ENCODE measurements around the gene ZNF280A.

DNA sequence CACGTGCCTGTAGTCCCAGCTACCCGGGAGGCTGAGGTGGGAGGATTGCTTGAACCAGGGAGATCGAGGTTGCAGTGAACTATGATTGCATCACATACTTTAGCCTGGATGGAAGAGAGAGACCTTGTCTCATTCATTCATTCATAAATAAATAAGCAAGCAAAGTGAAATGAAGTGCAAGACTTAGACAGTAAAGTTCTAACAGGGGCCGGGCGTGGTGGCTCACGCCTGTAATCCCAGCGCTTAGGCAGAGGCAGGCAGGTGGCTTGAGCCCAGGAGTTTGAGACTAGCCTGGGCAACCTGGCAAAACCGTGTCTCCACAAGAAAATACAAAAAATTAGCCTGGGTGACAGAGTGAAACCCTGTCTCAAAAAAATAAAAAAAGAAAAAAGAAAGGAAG, 1.6 kb upstream of the ZNF280A start:
- TF ChIP-seq ZNF396 (CRISPR knock-in tag; IDR thresholded peaks at IDR 0.05; ENCODE audit: borderline replicate concordance) (no peak), AFF4 (CRISPR knock-in tag; IDR thresholded peaks at IDR 0.05; ENCODE audit: borderline replicate concordance) (no peak), CREM (CRISPR knock-in tag; IDR thresholded peaks at IDR 0.05) (no peak), NR2C2 (CRISPR knock-in tag; IDR thresholded peaks at IDR 0.05) (no peak), ZNF121 (CRISPR knock-in tag; IDR thresholded peaks at IDR 0.05) (no peak), CBFB (CRISPR knock-in tag; IDR thresholded peaks at IDR 0.05; ENCODE audit: low read depth) (no peak)
- TF ChIP-seq, protein P1, sequence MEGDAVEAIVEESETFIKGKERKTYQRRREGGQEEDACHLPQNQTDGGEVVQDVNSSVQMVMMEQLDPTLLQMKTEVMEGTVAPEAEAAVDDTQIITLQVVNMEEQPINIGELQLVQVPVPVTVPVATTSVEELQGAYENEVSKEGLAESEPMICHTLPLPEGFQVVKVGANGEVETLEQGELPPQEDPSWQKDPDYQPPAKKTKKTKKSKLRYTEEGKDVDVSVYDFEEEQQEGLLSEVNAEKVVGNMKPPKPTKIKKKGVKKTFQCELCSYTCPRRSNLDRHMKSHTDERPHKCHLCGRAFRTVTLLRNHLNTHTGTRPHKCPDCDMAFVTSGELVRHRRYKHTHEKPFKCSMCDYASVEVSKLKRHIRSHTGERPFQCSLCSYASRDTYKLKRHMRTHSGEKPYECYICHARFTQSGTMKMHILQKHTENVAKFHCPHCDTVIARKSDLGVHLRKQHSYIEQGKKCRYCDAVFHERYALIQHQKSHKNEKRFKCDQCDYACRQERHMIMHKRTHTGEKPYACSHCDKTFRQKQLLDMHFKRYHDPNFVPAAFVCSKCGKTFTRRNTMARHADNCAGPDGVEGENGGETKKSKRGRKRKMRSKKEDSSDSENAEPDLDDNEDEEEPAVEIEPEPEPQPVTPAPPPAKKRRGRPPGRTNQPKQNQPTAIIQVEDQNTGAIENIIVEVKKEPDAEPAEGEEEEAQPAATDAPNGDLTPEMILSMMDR (IDR thresholded peaks at IDR 0.05), result no peak
